GM12873 (cell line): ENCODE measurements around the gene FBXO27.

ENCODE experiments used
- TF ChIP-seq, protein P1 (sequence below): IDR thresholded peaks from 2 replicates; pipeline ENCODE4 v1.5.1; 2012; ENCODE audit warnings: low read depth, mild to moderate bottlenecking, moderate library complexity, low read length, control low read depth; ENCODE audit not compliant: insufficient read depth; ENCODE audit errors: missing control alignments

The FBXO27 gene

DNA sequence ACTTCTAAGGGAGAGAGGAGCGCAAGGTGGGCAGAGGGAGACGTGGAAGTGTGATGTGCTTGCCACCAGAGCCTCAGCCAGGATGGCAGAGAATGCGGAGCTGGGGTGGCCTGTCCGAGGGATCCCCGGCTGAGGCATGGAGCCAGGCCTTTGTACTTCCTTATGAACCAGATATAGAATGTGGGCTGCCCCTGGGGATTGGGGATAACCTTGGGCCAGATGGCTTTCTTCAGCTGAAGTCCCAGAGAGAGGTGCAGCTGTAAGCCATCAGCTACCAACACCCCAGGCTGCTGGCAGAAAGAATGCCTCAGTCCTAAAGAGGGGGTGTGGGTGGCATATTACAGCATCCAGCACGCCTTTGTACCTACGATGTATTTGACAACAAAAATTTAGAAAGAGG is 31.3 kb downstream of the FBXO27 start:
- TF ChIP-seq, protein P1, sequence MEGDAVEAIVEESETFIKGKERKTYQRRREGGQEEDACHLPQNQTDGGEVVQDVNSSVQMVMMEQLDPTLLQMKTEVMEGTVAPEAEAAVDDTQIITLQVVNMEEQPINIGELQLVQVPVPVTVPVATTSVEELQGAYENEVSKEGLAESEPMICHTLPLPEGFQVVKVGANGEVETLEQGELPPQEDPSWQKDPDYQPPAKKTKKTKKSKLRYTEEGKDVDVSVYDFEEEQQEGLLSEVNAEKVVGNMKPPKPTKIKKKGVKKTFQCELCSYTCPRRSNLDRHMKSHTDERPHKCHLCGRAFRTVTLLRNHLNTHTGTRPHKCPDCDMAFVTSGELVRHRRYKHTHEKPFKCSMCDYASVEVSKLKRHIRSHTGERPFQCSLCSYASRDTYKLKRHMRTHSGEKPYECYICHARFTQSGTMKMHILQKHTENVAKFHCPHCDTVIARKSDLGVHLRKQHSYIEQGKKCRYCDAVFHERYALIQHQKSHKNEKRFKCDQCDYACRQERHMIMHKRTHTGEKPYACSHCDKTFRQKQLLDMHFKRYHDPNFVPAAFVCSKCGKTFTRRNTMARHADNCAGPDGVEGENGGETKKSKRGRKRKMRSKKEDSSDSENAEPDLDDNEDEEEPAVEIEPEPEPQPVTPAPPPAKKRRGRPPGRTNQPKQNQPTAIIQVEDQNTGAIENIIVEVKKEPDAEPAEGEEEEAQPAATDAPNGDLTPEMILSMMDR = no peak

DNA sequence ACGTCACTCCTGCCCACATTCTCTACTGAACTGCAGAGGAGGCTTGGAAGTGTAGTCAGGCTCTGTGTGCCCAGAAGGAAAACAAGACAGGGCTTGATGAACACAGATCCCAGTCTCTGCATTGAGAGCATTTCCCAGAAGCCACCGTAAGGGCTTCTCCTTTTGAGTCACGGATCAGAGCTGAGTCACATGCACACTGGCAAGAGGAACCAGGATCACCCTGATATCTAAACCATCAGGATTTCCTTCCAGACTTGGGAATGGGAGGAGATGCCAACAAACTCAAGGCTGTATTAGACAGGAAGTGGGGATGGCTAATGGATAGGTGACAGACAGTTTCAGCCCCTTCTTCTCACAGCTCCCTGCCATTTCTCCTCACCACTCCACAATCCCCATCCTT is 39.1 kb downstream of the FBXO27 start:
- TF ChIP-seq, protein P1 = no peak

DNA sequence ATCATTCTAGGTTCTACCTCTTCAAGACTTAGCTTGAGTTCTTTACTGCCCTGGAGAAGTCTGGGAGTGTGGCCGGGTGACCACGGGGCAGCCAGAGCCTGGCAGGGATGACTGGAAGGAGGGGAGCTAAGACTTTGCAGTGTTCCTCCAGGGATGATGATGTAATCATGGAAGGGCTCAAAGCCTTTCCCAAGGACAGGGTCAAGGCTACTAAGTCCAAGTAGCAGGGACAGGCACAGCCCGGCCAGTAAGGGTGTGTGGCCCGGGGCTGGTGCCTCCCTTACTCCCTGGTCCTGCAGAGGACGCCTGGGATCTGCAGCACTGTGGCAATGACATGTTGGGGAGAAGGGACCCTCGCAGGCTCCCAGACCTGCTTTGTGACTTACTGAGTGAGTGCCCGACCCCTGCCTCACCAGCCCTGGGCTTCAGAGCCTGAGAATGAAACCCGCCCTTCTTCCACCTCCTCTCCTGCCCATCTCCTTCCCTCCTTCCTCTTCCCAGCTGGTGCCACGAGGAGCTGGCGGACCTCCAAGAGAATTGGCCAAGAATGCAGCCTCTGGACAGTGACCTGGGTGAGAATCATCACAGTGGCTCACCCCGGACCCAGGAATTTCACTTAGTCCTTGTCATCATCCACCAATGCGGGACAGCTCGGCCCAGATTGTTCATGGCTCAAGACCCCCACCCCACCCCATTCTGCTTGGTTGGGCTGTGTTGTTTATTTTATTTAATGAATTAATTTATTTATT is 41.2 kb downstream of the FBXO27 start:
- TF ChIP-seq, protein P1 = no peak

DNA sequence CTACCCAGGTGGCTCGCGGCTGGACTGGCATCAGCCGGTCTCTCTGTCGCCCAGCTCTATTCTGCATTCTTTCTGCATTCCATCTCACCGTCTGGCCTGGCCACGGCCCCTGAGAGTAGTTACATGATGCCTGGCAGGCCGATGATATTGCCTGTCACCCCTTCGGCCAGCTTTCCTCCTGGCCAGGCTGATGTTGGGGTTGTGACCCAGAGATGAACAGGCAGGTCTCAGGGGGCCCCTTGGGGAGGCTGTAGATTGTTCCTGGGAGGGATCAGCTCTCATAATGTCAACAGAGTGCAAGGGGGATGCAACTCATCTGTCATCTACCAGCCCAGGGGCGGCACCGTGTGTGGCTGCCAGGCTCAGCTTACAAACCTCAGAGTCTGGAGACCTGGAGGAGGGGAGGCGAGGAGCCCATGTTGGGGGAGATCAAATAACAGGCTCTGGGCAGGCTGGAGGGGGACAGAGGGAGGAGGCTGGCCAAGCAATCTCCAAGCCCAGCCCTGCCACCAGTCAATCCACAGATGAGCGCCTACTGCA is 43.2 kb downstream of the FBXO27 start:
- TF ChIP-seq, protein P1 = no peak

DNA sequence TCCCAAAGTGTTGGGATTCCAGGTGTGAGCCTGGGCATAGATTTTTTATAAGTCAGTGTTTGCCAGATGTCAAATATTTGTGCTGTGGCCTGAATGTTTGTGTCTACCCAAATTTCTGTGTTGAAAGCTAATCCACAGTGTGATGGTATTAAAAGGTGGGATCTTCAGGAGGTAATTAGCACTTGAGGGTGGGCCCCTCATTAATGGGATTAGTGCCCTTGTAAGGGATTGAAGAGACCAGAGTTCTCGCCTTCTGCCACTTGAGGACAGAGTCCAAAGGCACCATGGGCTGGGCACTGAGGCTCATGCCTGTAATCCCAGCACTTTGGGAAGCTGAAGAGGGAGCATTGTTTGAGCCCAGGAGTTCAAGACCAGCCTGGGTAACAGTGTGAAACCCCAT is 47.1 kb downstream of the FBXO27 start:
- TF ChIP-seq, protein P1 = no peak

DNA sequence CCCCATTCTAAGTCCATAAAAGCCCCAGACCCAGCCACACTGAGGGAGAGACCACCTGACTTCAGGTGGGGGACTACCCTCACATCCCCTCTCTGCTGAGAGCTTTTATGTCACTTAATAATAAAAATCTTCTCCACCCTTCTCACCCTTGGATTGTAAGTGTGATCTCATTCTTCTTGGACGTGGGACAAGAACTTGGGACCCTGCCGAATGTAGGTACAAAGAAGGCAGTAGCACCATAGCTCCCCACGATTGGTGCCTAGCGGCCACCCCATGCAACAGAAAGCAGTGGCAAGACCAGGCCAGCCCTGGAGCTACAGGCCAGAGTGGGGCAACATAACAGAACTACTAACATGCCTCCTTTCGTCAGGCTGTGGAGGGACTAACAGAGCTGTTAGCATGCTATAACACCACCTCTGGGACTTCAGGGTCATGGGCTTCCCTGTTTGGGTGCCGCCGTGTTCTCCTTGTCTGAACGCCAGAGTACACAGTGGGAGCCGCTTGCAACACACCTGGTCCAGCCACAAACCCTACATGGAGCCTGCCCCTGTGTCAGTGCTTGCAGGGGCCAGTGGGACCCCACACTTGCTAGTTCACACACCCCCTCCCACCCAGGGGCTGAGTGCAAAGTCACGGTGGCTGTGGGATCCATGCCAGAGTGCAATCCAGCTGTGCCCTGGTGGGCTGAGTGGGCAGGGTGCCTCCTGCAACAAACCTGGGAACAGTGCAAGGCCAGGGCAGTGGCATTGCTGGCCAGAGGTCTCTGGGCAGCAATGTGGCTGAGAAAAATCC is 51.6 kb downstream of the FBXO27 start:
- TF ChIP-seq, protein P1 = no peak

DNA sequence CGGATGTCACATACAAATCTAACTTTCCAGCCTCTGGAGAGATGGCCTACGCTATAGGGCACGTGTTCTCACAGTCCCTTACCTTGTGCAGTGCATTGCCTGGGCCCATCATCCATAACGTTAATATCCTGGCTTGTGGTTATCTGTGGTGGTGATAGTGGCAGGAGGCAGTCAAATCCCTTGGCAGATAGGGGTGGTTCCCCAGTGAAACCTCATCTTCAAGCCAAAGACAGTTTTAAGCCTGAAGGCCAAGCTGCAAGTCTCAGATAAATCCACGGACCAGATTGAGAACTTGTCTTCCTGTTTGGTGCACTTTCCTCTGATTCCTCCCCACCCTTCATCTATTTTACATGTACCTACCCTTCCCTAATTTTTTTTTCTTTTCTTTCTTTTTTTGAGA is 52.5 kb downstream of the FBXO27 start:
- TF ChIP-seq, protein P1 = no peak
